Measurements from ENCODE around the gene PPP1R3A. TPM values are rescaled to one million over a fixed set of nuclear protein-coding genes. Genes with fewer than 3 reads are reported as not detected.
"Not testable (repeated sequence)": the region's sequence is repeated elsewhere in the genome, so short reads cannot be mapped to it uniquely, and the experiment has no call there.

Gene PPP1R3A
- total RNA-seq, 4 donors from 2014 or later: 21.6 to 57.6 (median 47.4) TPM

- ATAC-seq (peak; percentile 19 to 41), DNase-seq (no peak)
- Histone ChIP-seq H3K27ac (no peak overlapping the region), H3K36me3 (no peaks in the 10 kb centered on the region), H3K4me3 (no peak overlapping the region), H3K27me3 (no peaks in the 10 kb centered on the region), H3K9me3 (no peaks in the 10 kb centered on the region), H3K4me1 (peaks cover 0 to 3% of the 10 kb centered on the region in 2 donors)
- intact Hi-C loops (cut with DNase I; ENCODE audit: low total_unique reads): no loop called here
- in situ Hi-C loops (cut with MboI; ENCODE audit: low sequenced_read_pairs in 4 of 4): loop anchor here in 1 of 4 donors (25.0 kb wide), 1 partner anchor 183 kb away; no protein-coding TSS in a partner anchor
- TF ChIP-seq POLR2A (IDR thresholded peaks at IDR 0.05): no peak
- TF ChIP-seq, protein P1, sequence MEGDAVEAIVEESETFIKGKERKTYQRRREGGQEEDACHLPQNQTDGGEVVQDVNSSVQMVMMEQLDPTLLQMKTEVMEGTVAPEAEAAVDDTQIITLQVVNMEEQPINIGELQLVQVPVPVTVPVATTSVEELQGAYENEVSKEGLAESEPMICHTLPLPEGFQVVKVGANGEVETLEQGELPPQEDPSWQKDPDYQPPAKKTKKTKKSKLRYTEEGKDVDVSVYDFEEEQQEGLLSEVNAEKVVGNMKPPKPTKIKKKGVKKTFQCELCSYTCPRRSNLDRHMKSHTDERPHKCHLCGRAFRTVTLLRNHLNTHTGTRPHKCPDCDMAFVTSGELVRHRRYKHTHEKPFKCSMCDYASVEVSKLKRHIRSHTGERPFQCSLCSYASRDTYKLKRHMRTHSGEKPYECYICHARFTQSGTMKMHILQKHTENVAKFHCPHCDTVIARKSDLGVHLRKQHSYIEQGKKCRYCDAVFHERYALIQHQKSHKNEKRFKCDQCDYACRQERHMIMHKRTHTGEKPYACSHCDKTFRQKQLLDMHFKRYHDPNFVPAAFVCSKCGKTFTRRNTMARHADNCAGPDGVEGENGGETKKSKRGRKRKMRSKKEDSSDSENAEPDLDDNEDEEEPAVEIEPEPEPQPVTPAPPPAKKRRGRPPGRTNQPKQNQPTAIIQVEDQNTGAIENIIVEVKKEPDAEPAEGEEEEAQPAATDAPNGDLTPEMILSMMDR (IDR thresholded peaks at IDR 0.05 in 4 of 5, conservative IDR thresholded peaks at IDR 0.05 in 1 of 5): no peak
These were observed 26.5 kb upstream of the PPP1R3A start for GRCh38 chr7:113945018-113945938.

DNA sequence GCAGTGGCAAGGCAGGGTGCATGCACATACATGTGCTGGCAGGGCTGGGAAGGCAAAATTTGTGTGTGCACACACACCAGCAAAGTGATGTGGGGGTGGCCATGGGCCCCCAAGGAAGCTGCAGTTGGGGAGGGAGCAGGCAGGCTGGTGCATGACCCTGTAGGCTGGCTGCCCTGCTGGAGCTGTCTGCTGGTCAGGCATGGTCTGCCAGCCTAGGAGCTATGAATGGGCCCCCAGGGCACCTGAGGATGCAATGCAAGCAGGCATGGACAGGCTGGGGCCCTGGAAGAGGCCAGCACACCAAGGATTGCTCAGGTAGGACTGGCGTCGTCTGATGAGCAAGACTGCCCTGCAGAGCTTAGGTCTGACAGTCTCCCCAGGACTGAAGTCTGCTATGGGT lies 18.2 kb upstream of the PPP1R3A start:
- Histone ChIP-seq H3K9me3 (no peaks in the 10 kb centered on the region), H3K4me1 (peaks cover 0 to 2% of the 10 kb centered on the region in 2 donors), H3K36me3 (no peaks in the 10 kb centered on the region), H3K27ac (no peak overlapping the region), H3K27me3 (no peaks in the 10 kb centered on the region), H3K4me3 (no peak overlapping the region)
- intact Hi-C loops (cut with DNase I; ENCODE audit: low total_unique reads): no loop called here
- TF ChIP-seq, protein P1 (IDR thresholded peaks at IDR 0.05 in 4 of 5, conservative IDR thresholded peaks at IDR 0.05 in 1 of 5): no peak
- no peak for TF ChIP-seq POLR2A (IDR thresholded peaks at IDR 0.05)
- in situ Hi-C loops (cut with MboI; ENCODE audit: low sequenced_read_pairs in 4 of 4): loop anchor here in 1 of 4 donors (25.0 kb wide), 1 partner anchor 175 kb away; no protein-coding TSS in a partner anchor
- DNase-seq (no peak), ATAC-seq (no peak)

GRCh38 chr7:113936535-113936934 lies 17.7 kb upstream of the PPP1R3A start:
- H3K4me1 ChIP-seq: peaks cover 0 to 2% of the 10 kb centered on the region in 2 donors
- no peaks in the 10 kb centered on the region for H3K27me3 ChIP-seq
- no peaks in the 10 kb centered on the region for H3K36me3 ChIP-seq
- in situ Hi-C loops (cut with MboI; ENCODE audit: low sequenced_read_pairs in 4 of 4) (loop anchor here in 1 of 4 donors (25.0 kb wide), 1 partner anchor 174 kb away; no protein-coding TSS in a partner anchor), intact Hi-C loops (cut with DNase I; ENCODE audit: low total_unique reads) (no loop called here)
- DNase-seq (no peak), ATAC-seq (no peak)
- no peak overlapping the region for H3K27ac ChIP-seq
- H3K9me3 ChIP-seq: no peaks in the 10 kb centered on the region
- no peak for TF ChIP-seq POLR2A (IDR thresholded peaks at IDR 0.05)
- TF ChIP-seq, protein P1 (IDR thresholded peaks at IDR 0.05 in 4 of 5, conservative IDR thresholded peaks at IDR 0.05 in 1 of 5): no peak
- no peak overlapping the region for H3K4me3 ChIP-seq

- DNase-seq; H3K9me3 ChIP-seq; H3K27ac ChIP-seq; H3K36me3 ChIP-seq; H3K4me3 ChIP-seq; H3K27me3 ChIP-seq; intact Hi-C loops (cut with DNase I; ENCODE audit: low total_unique reads); ATAC-seq; H3K4me1 ChIP-seq: not testable (repeated sequence)
- in situ Hi-C loops (cut with MboI; ENCODE audit: low sequenced_read_pairs in 4 of 4): loop anchor here in 2 of 4 donors (5.0 to 25.0 kb wide), 2 partner anchors 162 to 167 kb away; no protein-coding TSS in a partner anchor
These were observed 10.6 kb upstream of the PPP1R3A start for GRCh38 chr7:113929389-113929788.

DNA sequence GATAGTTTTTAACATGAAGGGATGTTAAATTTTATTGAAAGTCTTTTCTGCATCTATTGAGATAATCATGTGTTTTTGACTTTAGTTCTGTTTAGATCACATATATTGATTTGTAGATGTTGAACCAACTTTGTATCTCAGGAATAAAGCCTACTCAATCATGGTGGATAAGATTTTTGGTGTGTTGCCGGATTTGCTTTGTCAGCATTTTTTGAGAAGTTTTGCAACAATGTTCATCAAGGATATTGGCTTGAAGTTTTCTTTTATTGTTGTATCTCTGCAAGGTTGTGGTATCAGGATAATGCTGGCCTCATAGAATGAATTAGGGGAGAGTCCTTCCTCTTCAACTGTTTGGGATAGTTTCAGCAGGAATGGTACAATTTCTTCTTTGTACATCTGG lies 9.3 kb upstream of the PPP1R3A start:
- TF ChIP-seq POLR2A (IDR thresholded peaks at IDR 0.05): no peak
- TF ChIP-seq, protein P1 (IDR thresholded peaks at IDR 0.05 in 4 of 5, conservative IDR thresholded peaks at IDR 0.05 in 1 of 5): no peak
- Histone ChIP-seq H3K4me3 (no peak overlapping the region), H3K36me3 (no peaks in the 10 kb centered on the region), H3K4me1 (no peaks in the 10 kb centered on the region), H3K27me3 (no peaks in the 10 kb centered on the region), H3K27ac (no peak overlapping the region), H3K9me3 (no peaks in the 10 kb centered on the region)
- DNase-seq (no peak), ATAC-seq (no peak)
- intact Hi-C loops (cut with DNase I; ENCODE audit: low total_unique reads): no loop called here
- in situ Hi-C loops (cut with MboI; ENCODE audit: low sequenced_read_pairs in 4 of 4): loop anchor here in 2 of 4 donors (5.0 to 25.0 kb wide), 2 partner anchors 161 to 166 kb away; no protein-coding TSS in a partner anchor
